Nephron (organoid): Measurements from ENCODE around the gene SUMO3.

ENCODE experiments used
- H3K27ac Mint-ChIP-seq, 3 experiments: 2 replicates each; pipeline ENCODE4 v1.8.0; 2020; ENCODE audit warnings: mixed read lengths in 3 of 3, mild to moderate bottlenecking in 2 of 3, moderate library complexity in 1 of 3
- H3K27me3 Mint-ChIP-seq: 2 replicates; pipeline ENCODE4 v1.8.0; 2021; ENCODE audit warnings: low read depth, mild to moderate bottlenecking, moderate library complexity, mixed read lengths
- H3K36me3 Mint-ChIP-seq: 2 replicates; pipeline ENCODE4 v1.8.0; 2020; ENCODE audit warnings: low read depth, mixed read lengths
- H3K4me1 Mint-ChIP-seq: 2 replicates; pipeline ENCODE4 v1.8.0; 2020; ENCODE audit warnings: mixed read lengths
- H3K4me3 Mint-ChIP-seq, 3 experiments: 2 replicates each; pipeline ENCODE4 v1.8.0; 2020; ENCODE audit warnings: mild to moderate bottlenecking in 3 of 3, mixed read lengths in 3 of 3, moderate library complexity in 2 of 3
- H3K9me3 Mint-ChIP-seq: 2 replicates; pipeline ENCODE4 v1.8.0; 2020; ENCODE audit warnings: mixed read lengths
- CTCF ChIP-seq, 3 experiments: fragments of 200-600 bp; sonication (generic); IDR thresholded peaks; one replicate each; pipeline ENCODE4 v1.5.0; 2021; ENCODE audit warnings: antibody characterized with exemption in 3 of 3; ENCODE audit not compliant: unreplicated experiment in 3 of 3

Gene SUMO3

DNA sequence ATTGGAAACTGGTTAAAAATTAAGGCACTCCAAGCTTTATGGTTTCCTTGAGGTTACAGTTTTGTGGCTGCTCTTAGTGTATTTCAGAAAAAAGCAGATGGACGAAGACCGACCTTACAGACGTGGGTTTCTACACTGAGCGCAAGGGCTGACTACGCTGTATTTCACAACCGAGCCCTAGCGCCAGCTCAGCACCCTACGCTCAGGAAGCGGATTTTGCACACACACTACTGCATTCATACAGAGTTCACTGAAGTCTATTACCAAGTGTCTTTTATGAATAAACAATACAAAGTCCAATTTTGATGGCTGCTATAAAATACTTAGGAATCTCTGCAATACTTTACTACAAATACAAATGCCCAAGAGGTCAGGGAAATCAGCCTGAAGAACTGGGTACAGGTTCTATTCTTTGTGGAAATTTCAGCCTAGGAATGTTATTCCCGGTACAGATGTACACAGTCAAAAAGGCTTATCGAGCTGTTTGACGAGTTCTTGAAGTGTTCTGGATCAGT is 31.8 kb upstream of the SUMO3 start:
- peaks cover 55% of the 10 kb centered on the region for H3K36me3 Mint-ChIP-seq

DNA sequence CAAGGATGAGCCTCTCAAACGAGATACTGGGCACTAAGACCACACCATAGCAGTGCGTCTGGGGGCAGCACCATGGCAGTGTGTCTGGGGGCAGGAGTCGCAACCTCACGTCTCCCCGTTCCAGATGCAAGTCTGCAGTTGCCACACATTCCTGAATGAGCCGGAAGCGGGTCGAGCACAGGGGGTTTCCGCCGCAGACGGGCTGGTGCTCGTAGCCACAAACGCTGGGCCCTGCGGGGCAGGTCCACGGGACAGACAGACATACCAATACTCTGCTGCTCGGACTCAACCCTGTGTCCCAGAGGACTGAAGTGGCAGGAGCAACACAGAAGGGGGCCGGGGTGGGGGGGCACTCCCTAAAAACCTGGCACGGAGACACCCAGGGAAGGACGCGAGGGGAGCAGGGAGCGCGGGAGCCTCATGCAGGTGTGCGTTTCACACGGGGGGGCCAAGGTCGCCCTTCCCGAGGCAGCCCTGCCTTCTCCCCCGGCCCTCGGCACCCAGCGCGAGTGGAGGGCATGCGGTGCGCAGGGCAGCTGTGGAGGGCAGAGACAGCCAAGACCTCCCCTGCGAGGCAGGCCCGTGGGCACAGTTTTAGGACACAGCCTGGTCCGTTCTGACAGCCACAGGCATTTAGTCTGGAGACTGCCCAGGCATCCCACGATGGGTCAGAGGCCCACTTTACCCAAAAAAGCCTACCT is 31.1 kb upstream of the SUMO3 start:
- Mint-ChIP-seq H3K27me3 (peaks cover 3% of the 10 kb centered on the region), H3K36me3 (peaks cover 48% of the 10 kb centered on the region), H3K9me3 (no peaks in the 10 kb centered on the region), H3K4me1 (peaks cover 12% of the 10 kb centered on the region), H3K27ac (no peak overlapping the region), H3K4me3 (no peak overlapping the region)
- TF ChIP-seq CTCF (IDR thresholded peaks at IDR 0.05; ENCODE audit: unreplicated experiment in 3 of 3): no peak

More for the DNA sequence above, 31.8 kb upstream of the SUMO3 start:
- Mint-ChIP-seq H3K27me3 (peaks cover 3% of the 10 kb centered on the region), H3K9me3 (no peaks in the 10 kb centered on the region), H3K27ac (peak overlapping the region in 1 of 3 experiments; percentile 41), H3K4me1 (peaks cover 9% of the 10 kb centered on the region), H3K4me3 (no peak overlapping the region)
- no peak for TF ChIP-seq CTCF (IDR thresholded peaks at IDR 0.05; ENCODE audit: unreplicated experiment in 3 of 3)

- Mint-ChIP-seq H3K27me3 (peaks cover 12% of the 10 kb centered on the region), H3K36me3 (peaks cover 35% of the 10 kb centered on the region), H3K27ac (no peak overlapping the region), H3K4me3 (no peak overlapping the region), H3K9me3 (no peaks in the 10 kb centered on the region), H3K4me1 (peaks cover 12% of the 10 kb centered on the region)
- no peak for TF ChIP-seq CTCF (IDR thresholded peaks at IDR 0.05; ENCODE audit: unreplicated experiment in 3 of 3)
Observed at GRCh38 chr21:44847261-44848056, 29.6 kb upstream of the SUMO3 start.

- peaks cover 27% of the 10 kb centered on the region for H3K36me3 Mint-ChIP-seq
- H3K9me3 Mint-ChIP-seq: no peaks in the 10 kb centered on the region
- no peak overlapping the region for H3K27ac Mint-ChIP-seq
- peak overlapping the region; percentile 42 to 58 (median 49) for H3K4me3 Mint-ChIP-seq
- TF ChIP-seq CTCF (IDR thresholded peaks at IDR 0.05; ENCODE audit: unreplicated experiment in 3 of 3): no peak
- peaks cover 12% of the 10 kb centered on the region for H3K4me1 Mint-ChIP-seq
- H3K27me3 Mint-ChIP-seq: peaks cover 15% of the 10 kb centered on the region
Observed at GRCh38 chr21:44846485-44847260, 28.8 kb upstream of the SUMO3 start.

DNA sequence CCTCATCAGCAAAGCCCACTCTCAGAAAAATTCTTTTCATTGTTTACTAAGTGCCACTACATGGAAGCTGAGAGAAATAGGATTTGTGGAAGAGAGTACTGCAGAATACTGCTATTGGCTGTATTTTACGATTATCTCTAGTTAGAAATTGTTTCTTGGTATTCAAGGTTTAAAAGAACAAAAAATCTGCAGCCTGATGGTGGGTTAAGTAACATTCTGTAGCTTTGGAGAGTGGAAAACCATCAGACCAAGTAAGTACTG is 28.3 kb upstream of the SUMO3 start:
- H3K9me3 Mint-ChIP-seq: no peaks in the 10 kb centered on the region

More for the DNA sequence above, 28.3 kb upstream of the SUMO3 start:
- no peak overlapping the region for H3K27ac Mint-ChIP-seq
- peaks cover 12% of the 10 kb centered on the region for H3K4me1 Mint-ChIP-seq
- H3K4me3 Mint-ChIP-seq: peak overlapping the region; percentile 42 to 58 (median 49)
- H3K27me3 Mint-ChIP-seq: peaks cover 19% of the 10 kb centered on the region
- H3K36me3 Mint-ChIP-seq: peaks cover 22% of the 10 kb centered on the region
- no peak for TF ChIP-seq CTCF (IDR thresholded peaks at IDR 0.05; ENCODE audit: unreplicated experiment in 3 of 3)
